Measurements from ENCODE around the gene IFNA16.
"Not testable (repeated sequence)": the region's sequence is repeated elsewhere in the genome, so short reads cannot be mapped to it uniquely, and the experiment has no call there.

DNA sequence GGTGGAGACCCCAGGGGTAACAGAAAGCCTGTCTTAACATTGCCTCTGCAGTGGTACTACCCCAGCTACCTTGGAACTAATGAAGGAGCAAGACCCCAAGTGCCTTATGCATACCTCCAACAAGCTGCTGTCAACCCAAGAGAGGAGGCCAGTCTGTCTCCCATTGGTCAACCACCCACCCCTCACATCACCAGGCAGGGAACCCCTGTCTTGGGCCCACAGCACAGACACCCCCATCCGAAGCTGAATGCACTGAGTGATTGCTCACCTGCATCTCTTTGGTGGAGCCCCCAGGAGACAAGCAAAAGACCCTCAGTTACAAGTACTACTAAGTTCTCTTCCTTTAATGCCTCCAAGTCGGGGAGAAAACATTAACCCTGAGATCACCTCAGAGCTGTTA, 5.0 kb downstream of the IFNA16 start:
- not testable (repeated sequence) for TF ChIP-seq EZH2phosphoT487 (IDR thresholded peaks at IDR 0.05; ENCODE audit: borderline replicate concordance, low read depth, low read length)
- TF ChIP-seq, protein P1, sequence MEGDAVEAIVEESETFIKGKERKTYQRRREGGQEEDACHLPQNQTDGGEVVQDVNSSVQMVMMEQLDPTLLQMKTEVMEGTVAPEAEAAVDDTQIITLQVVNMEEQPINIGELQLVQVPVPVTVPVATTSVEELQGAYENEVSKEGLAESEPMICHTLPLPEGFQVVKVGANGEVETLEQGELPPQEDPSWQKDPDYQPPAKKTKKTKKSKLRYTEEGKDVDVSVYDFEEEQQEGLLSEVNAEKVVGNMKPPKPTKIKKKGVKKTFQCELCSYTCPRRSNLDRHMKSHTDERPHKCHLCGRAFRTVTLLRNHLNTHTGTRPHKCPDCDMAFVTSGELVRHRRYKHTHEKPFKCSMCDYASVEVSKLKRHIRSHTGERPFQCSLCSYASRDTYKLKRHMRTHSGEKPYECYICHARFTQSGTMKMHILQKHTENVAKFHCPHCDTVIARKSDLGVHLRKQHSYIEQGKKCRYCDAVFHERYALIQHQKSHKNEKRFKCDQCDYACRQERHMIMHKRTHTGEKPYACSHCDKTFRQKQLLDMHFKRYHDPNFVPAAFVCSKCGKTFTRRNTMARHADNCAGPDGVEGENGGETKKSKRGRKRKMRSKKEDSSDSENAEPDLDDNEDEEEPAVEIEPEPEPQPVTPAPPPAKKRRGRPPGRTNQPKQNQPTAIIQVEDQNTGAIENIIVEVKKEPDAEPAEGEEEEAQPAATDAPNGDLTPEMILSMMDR (conservative IDR thresholded peaks at IDR 0.05; ENCODE audit: low read length) = not testable (repeated sequence)

Measured in OCI-LY7 (cell line).